HCT116 (cell line): Measurements from ENCODE around the gene AOAH. TPM values are rescaled to one million over a fixed set of nuclear protein-coding genes. Genes with fewer than 3 reads are reported as not detected.

Experiments used
- ATAC-seq: fragments of 200-7000 bp; cut with Tn5 transposase; 2 replicates; pipeline ENCODE4 v1.9.1; 2020; ENCODE audit warnings: mild to moderate bottlenecking, moderate library complexity
- BruUV-seq: library from RNA; stranded (reverse); fragments of 400-500 nt; replicated peaks from 2 replicates; lab custom pipeline; 2021; lab: Mats Ljungman, UMichigan
- CTCF ChIA-PET: fragments of 300-600 bp; sonication (Branson Sonifier 250); formaldehyde crosslinking; loops from one replicate; lab custom pipeline; 2021; ENCODE audit warnings: antibody characterized with exemption; lab: Charles Lee
- POLR2A ChIA-PET: fragments of 300-600, 350-600 bp; sonication (Branson Sonifier 250); formaldehyde crosslinking; loops from one replicate; lab custom pipeline; 2021; ENCODE audit warnings: antibody characterized with exemption; lab: Charles Lee
- RAD21 ChIA-PET, 2 experiments: fragments of 300-600 bp; sonication (Branson Sonifier 250); formaldehyde crosslinking; loops; one replicate each; lab custom pipeline; 2023; ENCODE audit warnings: low total read pairs in 2 of 2; ENCODE audit not compliant: uncharacterized antibody in 2 of 2, unreplicated experiment in 2 of 2, low non-redundant PET in 1 of 2; lab: Charles Lee
- DNase-seq: peaks from one replicate; pipeline ENCODE4 v3.0.0-alpha.2; 2010; ENCODE audit warnings: low read depth, low spot score
- H2AFZ ChIP-seq: fragments of 200-600 bp; shearing (Covaris generic), sonication (generic); 2 replicates; pipeline ENCODE4 v1.6.1; 2017; ENCODE audit warnings: low read depth, mixed run types, mixed read lengths, antibody characterized with exemption, low read length; ENCODE audit not compliant: poor library complexity, severe bottlenecking
- H3K27ac ChIP-seq: 2 replicates; pipeline ENCODE4 v1.5.1; 2012; ENCODE audit warnings: low read depth, low read length
- H3K27me3 ChIP-seq: fragments of 200-600 bp; sonication (generic); 2 replicates; pipeline ENCODE4 v1.6.1; 2016; ENCODE audit warnings: mixed run types, low read length, mixed read lengths; ENCODE audit not compliant: insufficient read depth
- H3K36me3 ChIP-seq, 2 experiments: fragments of 200-500 bp in 1 of 2; fragments of 200-600 bp in 1 of 2; sonication (Bioruptor generic) in 1 of 2; sonication (generic) in 1 of 2; 2 replicates each; pipeline versions ENCODE4 v1.5.1 to v1.6.1; 2014 to 2016; ENCODE audit warnings: low read length in 2 of 2, inconsistent platforms in 1 of 2, mixed read lengths in 1 of 2, mixed run types in 1 of 2; ENCODE audit not compliant: insufficient read depth in 2 of 2, control insufficient read depth in 1 of 2
- H3K4me1 ChIP-seq, 2 experiments: fragments of 200-600 bp in 1 of 2; sonication (generic) in 1 of 2; 2 replicates each; pipeline versions ENCODE4 v1.5.1 to v1.6.1; 2012 to 2017; ENCODE audit warnings: low read length in 2 of 2, inconsistent platforms in 1 of 2, mild to moderate bottlenecking in 1 of 2, mixed read lengths in 1 of 2, mixed run types in 1 of 2, moderate library complexity in 1 of 2; ENCODE audit not compliant: insufficient read depth in 2 of 2, control insufficient read depth in 1 of 2
- H3K4me2 ChIP-seq: fragments of 200-600 bp; sonication (generic); 2 replicates; pipeline ENCODE4 v1.6.1; 2017; ENCODE audit warnings: mixed run types, low read length, mixed read lengths
- H3K4me3 ChIP-seq, 2 experiments: fragments of 200-600 bp in 1 of 2; sonication (generic) in 1 of 2; replicated peaks in 1 of 2; 2 replicates each; pipeline ENCODE4 v1.5.1; 2011 to 2016; ENCODE audit warnings: low read length in 2 of 2, control low read depth in 1 of 2, low read depth in 1 of 2, mild to moderate bottlenecking in 1 of 2, mixed read lengths in 1 of 2, mixed run types in 1 of 2
- H3K79me2 ChIP-seq: fragments of 200-600 bp; sonication (generic); 2 replicates; pipeline ENCODE4 v1.6.1; 2017; ENCODE audit warnings: mild to moderate bottlenecking, mixed run types, low read length, moderate library complexity, mixed read lengths; ENCODE audit not compliant: insufficient read depth
- H3K9ac ChIP-seq: fragments of 200-600 bp; sonication (generic); 2 replicates; pipeline ENCODE4 v1.6.1; 2016; ENCODE audit warnings: low read length, mixed read lengths
- H3K9me2 ChIP-seq: fragments of 200-600 bp; sonication (generic), shearing (Covaris generic); 2 replicates; pipeline ENCODE4 v1.6.1; 2017; ENCODE audit warnings: mixed run types, mild to moderate bottlenecking, moderate library complexity; ENCODE audit not compliant: insufficient read depth
- H3K9me3 ChIP-seq, 2 experiments: fragments of 200-500 bp in 1 of 2; fragments of 200-600 bp in 1 of 2; sonication (Bioruptor generic) in 1 of 2; sonication (generic) in 1 of 2; 2 replicates each; pipeline ENCODE4 v1.6.1; 2014 to 2017; ENCODE audit warnings: low read length in 2 of 2, mixed read lengths in 2 of 2, inconsistent platforms in 1 of 2, low read depth in 1 of 2, mild to moderate bottlenecking in 1 of 2, mixed run types in 1 of 2, moderate library complexity in 1 of 2; ENCODE audit not compliant: control insufficient read depth in 1 of 2, insufficient read depth in 1 of 2
- H4K20me1 ChIP-seq: fragments of 200-600 bp; sonication (generic), shearing (Covaris generic); 2 replicates; pipeline ENCODE4 v1.6.1; 2017; ENCODE audit warnings: mixed run types, mild to moderate bottlenecking, moderate library complexity; ENCODE audit not compliant: insufficient read depth
- CEBPB ChIP-seq: IDR thresholded peaks from 2 replicates; pipeline ENCODE4 v1.6.1; 2012; ENCODE audit warnings: low read depth
- EGR1 ChIP-seq: IDR thresholded peaks from 2 replicates; pipeline ENCODE4 v1.6.1; 2012; ENCODE audit warnings: low read depth
- MAX ChIP-seq: IDR thresholded peaks from 2 replicates; pipeline ENCODE4 v1.6.1; 2012
- RAD21 ChIP-seq: IDR thresholded peaks from 2 replicates; pipeline ENCODE4 v1.6.1; 2012; ENCODE audit warnings: low read depth, mild to moderate bottlenecking
- REST ChIP-seq: IDR thresholded peaks from 2 replicates; pipeline ENCODE4 v1.6.1; 2012; ENCODE audit warnings: low read depth
- SIN3A ChIP-seq: IDR thresholded peaks from 2 replicates; pipeline ENCODE4 v1.6.1; 2012; ENCODE audit warnings: low read depth
- SRF ChIP-seq: IDR thresholded peaks from 2 replicates; pipeline ENCODE4 v1.6.1; 2012; ENCODE audit warnings: low read depth
- ZFX ChIP-seq: fragments of 450-650 bp; IDR thresholded peaks from 2 replicates; pipeline ENCODE4 v1.6.1; 2017
- intact Hi-C: fragments of 100-400 bp; cut with micrococcal nuclease; formaldehyde crosslinking; loops from 2 replicates; pipeline ENCODE4 v1.10.0; 2022
- total RNA-seq: library from RNA; stranded (reverse); gene quantifications from one replicate; pipeline ENCODE4 v1.2.1, GENCODE V29; 2021; ENCODE audit not compliant: unreplicated experiment

Gene AOAH
- total RNA-seq, 1 experiment from 2014 or later, result 1.1 TPM

- DNase-seq, result no peak
- Histone ChIP-seq H3K4me3 (no peak overlapping the region), H3K27me3 (no peaks in the 10 kb centered on the region), H3K4me2 (no peak overlapping the region), H3K9me2 (no peaks in the 10 kb centered on the region), H3K27ac (no peak overlapping the region), H3K36me3 (no peaks in the 10 kb centered on the region), H4K20me1 (no peaks in the 10 kb centered on the region), H3K9ac (no peak overlapping the region), H3K79me2 (no peaks in the 10 kb centered on the region), H3K9me3 (no peaks in the 10 kb centered on the region), H2AFZ (no peak overlapping the region), H3K4me1 (no peaks in the 10 kb centered on the region)
- intact Hi-C loops, result no loop called here
- TF ChIP-seq EGR1, result no peak
- no peak for TF ChIP-seq SRF
- no peak for TF ChIP-seq MAX
- no peak for TF ChIP-seq SIN3A
- no peak for TF ChIP-seq RAD21
- TF ChIP-seq ZFX, result no peak
- no peak for TF ChIP-seq CEBPB
- TF ChIP-seq REST, result no peak
- ChIA-PET CTCF (no interaction called here), RAD21 (no interaction called here), POLR2A (no interaction called here)
- BruUV-seq, result no TSS peak
- ATAC-seq, result no peak
Observed at GRCh38 chr7:36464271-36464670, 260.0 kb downstream of the AOAH start.
